ENCODE measurements around the gene TLCD1.

TLCD1 gene

DNA sequence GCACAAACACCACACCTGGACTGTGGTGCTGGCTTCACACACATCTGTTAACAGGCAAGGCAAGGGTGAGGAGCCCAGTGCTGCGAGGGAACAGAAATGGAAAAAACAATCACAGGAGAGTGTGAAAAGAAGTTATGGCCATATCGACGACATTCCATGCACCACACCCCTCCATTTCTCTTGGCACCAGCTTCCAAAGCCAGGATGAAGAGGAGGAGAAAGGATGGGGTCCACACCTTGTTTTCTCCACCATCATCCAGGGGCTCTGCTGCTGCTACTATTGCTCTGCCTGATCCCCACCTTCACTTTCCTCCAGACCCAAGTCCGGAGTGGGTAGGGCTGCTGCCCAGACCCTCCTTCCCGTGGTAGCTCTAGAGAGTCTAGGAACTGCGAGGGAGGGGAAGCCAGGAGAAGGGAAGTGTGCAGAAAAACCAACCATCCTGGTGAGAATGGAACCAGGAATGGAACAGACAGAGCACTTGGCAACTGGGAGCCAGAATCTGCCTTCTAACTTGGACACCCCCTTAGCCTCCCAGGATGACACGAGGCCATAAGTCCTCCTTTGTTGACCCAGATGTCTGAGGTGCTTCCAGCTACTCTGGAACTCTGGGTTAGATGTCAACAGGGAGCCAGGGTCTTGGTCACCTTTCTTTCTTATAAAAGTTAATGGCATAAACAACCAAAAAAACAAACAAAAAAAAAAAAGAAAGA, 13.2 kb downstream of the TLCD1 start:
- DNase-seq (ENCODE audit: low spot score): no peak

DNA sequence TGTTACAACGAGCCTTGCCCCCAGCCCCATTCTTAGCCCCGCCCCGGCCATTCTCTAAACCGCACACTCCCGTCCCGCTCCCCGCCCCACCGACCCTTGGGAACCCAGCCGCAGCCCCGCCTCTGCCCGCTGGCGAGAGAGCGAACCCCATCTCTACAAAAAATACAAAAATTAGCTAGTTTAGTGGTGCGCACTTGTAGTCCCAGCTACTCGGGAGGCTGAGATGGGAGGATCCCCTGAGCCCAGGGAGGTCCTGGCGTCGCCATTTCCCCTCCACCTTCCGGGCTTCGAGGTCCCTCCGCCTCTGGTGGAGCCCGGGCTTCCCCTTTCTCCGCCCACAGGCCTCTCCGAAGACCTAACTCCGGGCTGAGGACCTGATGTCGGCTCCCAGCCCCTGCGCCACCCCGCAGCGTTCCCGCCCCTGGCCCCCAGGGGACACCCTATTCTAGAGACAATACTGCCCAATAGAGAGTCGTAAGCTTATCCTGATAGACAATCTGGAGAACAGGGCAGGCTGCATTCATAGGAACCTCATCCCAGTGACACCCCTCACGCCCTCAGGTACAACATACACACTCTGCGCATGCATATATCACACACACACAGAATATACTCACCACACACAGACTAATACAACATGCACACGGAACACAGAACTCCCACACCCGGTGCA, 13.9 kb downstream of the TLCD1 start:
- no peak for DNase-seq (ENCODE audit: low spot score)

DNA sequence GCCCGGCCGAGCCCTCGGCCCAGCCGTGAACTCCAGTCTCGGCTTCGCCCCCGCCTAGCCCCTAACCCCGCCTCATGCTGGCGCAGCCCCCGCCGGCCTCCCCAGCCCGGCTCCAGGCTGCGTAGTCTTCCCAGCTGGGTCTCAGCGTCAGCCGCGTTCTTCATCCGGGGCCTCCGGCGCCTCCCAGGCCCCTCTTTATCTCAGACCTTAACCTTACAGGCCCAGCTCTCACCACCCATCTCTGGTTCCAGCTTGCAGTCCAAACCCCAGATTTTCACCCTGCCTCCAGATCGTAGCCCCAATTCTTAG, 14.4 kb downstream of the TLCD1 start, which contains the start of gene PROCA1:
Gene PROCA1 (minus strand): TSS at position 166 of the 309 bp plus-strand sequence. CDS start 228 bp downstream, outside the sequence.
- DNase-seq (ENCODE audit: low spot score): no peak

DNA sequence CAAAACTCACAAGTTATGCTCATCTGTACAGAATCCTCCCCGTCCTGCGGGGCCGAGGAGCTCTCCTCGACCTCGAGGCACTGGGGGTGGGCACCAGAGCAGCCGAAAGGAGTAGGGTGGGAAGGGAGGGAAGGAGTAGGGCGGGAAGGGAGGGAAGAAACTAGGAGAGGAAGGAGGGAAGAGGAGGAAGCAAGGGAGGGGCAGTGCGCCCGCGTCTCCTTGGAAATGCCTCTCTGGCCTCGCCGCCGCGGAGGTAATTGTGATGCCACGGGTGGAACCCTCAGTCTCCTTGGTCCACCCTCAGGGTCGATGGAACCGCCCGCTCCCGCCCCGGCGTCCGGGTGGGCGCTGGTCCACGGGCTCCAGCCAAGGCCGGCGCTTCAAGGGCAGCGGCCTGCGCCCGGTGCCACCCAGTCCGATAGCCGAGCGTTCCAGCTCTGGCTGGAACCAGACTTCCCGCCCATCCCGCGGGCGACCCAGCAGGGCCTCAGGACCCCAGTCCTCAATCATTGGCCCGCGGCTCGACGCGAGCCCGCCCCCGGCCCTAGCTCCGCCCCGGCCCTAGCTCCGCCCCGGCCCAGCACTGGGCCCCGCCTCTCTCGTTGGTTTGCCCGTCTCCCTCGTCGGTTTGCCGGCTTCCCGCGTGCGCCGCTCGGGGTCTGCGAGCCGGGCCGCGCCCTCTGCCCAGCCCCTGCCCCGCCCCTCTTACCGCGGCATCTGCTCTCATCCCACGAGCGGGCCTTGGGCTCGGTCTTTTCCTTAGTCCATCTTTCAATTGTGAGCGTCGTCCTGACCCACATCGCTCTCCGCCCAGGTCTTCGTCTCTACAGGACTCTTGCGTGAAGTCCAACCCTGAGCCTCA, 14.9 kb downstream of the TLCD1 start:
- DNase-seq (ENCODE audit: low spot score): peak; percentile 90

DNA sequence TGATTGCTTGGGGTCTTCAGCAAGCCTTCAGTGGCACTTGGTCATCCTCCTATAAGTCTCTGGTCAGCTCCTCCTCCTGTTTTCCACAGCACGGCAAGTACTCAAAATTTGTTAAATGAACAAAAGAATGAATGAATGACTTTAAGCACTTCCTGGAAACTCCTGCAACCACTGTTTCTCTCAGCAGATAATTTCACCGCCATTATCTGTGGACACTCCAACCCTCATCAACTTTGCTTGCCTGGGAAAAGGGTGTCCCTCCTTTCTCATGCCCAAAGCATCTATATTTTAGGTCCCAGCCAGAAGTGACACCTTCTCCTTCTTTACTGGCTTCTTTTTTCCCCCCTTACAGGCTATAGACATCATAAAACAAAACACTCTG, 18.7 kb downstream of the TLCD1 start:
- no peak for DNase-seq (ENCODE audit: low spot score)

DNA sequence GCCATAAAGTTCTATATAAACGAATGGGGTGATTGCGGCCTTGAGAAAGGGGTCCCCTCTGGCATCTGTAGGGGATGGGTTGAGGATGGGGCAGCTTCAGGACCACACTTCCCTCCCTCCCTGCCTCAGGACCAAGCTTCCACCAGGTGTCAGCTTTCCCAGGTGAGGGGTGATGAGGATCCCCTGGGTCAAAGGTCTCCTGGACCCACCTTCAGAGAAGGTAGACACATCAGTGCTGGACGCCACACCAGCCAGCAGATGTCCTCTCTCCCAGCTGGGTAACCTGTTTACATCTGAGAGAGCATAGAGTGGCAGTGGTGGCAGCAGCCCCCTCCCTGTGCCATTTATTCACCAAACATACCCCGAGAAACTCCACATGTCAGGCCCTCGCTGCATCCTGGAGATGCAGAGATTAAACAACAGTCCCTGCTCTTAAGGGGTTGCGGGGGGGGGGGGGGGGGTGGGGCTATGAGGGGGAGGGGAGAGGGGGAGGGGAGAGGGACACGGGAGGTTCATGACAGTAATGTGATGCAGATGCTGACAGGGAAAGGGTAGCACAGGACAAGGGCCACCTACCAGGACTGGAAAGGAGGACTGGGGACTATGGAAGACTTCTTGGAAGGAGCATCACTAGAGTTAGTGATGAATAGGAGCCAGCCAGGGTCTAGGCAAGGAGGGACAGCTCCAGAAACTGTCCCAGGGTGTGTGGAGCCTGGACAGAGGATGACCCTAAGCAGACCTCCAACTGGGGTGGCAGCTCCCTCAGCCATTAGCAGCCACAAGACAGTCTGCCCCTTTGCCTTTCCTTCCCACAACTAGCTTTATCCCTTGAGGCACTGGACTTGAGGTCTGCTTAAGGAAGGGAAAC, 19.3 kb downstream of the TLCD1 start:
- DNase-seq (ENCODE audit: low spot score): no peak

DNA sequence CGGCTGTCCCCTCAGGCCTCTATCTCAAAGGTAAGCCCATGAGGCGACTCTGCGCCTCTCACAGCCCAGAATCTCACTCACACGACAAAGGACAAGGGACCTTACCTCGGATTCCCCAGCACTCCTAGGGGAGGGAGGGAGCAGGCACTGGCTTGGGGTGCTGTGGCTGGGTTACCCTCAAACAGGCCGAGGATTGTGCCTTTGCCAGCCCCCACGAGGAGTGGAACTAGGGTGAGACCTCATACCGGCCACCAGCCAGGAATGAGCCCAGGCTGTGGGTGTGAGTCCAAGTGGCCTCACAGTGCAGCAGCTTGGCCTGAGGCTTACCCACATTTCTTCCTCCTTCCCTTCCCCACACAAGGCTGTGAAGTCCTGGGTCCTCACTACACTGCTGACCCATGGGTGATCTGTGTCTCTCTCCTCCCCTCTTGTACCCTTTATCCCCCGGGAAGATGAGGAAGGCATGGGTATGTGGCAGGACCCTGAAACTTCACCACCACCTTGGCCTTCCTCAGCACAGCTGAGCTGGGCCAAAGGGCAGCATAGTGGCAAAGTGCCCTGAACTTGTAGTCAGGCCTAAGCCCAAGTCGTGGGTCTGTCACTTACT, 20.2 kb downstream of the TLCD1 start:
- no peak for DNase-seq (ENCODE audit: low spot score)

DNA sequence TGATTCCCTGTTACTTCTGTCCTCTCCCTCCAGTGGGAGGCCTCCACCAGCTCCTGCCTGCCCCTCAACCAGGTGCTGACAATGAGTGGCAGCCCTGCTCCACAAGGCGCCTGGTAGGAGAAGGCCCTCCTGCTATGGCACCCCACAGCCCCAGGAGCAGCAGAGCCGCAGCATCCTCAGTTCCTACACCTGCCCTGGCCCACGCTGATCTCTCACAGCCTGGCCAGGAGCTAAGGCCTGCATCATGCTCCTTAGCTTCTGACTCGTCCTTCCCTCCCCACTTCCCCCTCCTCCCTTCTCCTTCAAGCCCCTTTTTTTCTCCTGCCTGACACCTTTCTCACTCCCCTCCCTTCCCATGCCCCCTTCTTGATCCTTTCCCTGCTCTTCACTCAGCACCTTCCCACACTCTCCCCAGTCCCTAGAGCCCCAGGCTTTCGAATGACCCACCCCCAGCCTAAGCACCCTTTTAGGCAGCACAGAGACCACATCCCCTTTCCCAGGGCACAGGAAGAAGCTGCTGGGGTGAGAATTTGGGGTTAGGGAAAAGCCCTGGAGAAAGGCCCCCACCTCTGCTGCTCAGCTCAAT, 20.9 kb downstream of the TLCD1 start:
- no peak for DNase-seq (ENCODE audit: low spot score)

DNA sequence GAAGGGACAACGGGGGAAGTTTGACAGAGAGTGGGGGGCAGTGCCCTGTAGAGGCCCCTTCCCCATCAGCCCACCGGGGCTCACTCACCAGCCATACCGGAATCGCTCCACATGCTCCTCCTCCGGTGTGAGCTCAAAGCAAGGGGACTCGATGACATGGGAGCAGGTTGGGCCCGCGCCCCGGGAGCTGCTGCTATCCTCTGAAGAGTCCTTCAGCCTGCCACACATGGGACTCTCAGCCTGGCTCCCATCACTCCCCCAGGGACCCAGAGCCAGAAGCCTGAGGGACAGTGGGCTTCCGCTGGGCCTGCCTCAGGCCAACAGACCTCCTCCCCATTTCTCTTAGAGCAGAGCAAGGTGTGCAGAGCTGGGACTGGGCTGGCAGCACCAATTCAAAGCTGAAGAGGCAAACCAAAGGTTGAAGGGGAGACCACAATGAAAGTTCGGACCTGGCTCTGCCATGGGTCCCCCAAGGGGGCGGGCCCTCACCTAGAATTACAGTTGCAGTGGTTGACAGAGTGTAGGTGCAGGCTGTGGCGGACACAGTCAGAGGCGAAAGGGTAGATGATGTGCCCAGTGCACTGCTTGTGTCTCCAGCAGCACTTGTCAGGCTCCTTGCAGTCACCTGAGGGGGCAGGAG, 21.7 kb downstream of the TLCD1 start:
- no peak for DNase-seq (ENCODE audit: low spot score)

DNA sequence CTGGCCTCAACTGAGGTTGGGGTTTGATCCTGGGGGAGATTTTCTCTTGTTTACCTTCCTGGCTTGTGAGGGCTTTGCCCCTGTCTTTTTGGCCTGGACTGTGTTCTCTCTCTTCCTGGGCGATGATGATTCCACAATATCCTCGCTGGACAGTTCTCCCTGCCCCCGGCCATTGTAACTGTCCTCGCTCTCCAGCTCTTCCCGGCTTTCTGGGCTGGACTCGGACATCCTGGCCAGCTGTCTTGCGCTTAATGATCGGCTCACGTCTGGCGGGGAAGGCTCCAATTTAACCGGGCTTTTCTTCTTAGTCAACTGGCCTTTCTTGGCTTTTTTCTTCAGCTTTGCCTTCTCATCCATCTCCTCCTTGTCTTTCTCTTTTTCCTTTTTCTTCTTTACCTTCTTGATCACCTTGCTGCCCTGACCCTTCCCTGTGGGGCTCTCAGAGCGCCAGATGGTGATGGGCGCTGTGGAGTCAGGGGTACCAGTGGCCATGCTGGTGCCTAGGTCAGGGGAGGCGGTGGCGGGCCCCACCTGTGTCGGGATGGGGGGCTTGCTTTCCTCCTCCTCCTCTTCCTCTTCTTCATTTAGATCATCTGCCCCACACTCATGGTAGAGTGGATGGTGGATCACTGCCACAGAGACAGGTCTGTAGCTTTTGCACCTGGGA, 22.3 kb downstream of the TLCD1 start:
- DNase-seq (ENCODE audit: low spot score): no peak

DNA sequence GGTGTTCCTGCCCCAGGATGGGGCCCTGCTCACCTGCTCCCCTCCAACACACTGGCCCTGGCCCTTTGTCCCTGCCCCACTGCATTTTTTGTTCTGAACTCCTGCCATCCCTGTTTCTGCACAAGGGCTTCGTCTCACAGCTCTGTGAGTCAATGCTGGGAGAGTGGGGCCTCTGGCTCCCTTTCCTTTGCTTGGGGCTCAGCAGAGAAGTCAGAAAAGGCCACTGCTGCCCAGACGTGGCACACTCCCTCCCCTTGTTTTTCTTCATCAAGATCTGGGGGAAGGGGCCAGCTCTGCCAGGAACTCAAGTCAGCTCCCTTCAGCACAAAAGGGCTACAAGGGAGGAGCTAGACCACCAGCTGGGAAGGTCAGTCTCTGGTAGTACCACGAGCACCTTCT, 23.3 kb downstream of the TLCD1 start:
- no peak for DNase-seq (ENCODE audit: low spot score)

DNA sequence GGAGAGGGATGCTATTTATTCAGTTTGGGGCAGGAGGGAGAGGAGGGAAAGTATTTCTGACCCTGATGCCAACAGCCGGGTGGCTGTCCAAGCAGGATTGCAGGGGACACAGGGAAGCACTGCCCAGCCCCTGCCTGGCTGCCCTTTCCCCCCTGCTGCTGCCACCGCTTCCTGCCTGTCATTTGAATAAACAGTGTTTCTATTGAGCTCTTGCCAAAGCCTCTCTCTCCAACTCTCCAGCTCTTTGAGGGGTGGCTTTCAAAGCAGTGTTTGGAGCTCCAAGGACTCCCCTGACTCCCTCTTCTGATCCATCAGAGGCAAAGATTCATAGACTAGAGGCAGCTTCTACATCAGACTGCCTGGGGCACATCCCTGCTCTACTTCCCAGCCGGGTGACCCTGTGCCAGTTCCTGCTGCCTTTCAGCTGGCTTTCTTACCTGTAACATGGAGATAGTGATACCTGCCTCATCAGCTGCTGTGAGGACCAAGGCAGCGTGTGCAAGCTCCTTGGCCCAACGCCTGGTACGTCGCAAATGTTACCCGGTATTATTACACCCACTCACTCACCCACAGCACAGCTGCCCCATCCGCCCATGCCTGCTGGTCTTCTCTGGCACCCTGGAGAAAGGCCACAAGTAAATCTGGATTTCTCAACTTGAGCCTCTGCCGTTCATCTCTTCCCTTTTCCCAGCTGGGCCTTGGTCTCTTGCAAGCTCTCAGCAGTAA, 23.8 kb downstream of the TLCD1 start:
- no peak for DNase-seq (ENCODE audit: low spot score)

DNA sequence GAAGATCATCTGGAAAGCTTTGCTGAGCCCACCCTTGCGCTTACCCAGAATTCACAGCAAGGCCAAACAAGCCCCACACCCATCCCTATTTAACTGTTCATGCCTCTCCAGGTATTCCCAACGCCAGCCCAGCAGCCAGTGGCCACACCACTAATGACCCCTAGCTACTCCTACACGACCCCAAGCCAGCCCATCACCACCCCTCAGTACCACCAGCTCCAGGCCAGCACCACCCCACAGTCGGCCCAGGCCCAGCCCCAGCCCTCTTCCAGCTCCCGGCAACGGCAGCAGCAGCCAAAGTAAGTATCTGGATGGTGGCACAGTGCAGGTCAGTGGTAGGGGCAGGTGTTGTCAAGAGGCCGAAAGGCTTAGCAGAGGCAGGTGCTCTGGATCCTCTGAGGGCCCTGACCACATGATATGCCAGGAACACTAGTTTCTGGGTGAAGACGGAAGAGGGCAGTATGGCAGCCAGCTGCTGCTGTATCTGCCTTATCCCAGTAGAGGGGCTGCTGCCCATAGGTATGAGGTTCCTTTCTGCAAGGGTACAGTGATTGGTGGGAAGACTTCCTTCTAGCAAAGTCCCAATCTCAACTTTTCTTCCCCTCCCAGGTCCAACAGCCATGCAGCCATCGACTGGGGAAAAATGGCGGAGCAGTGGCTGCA, 25.1 kb downstream of the TLCD1 start:
- no peak for DNase-seq (ENCODE audit: low spot score)

DNA sequence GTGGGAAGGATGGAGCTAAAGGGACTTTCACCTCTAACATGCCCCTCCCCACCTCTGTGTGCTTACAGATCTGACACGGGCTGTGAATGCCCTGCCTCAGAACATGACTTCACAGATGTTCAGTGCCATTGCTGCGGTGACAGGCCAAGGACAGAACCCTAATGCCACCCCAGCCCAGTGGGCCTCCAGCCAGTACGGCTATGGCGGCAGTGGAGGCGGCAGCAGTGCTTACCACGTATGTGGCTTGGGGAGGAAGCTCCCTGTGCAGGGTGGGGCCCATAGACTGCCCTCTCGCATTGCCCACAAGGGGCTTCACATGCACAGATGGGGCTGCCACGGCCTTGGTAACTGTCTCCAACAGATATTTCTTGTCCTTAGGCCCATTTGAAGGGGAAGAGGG, 25.8 kb downstream of the TLCD1 start:
- DNase-seq (ENCODE audit: low spot score): no peak

DNA sequence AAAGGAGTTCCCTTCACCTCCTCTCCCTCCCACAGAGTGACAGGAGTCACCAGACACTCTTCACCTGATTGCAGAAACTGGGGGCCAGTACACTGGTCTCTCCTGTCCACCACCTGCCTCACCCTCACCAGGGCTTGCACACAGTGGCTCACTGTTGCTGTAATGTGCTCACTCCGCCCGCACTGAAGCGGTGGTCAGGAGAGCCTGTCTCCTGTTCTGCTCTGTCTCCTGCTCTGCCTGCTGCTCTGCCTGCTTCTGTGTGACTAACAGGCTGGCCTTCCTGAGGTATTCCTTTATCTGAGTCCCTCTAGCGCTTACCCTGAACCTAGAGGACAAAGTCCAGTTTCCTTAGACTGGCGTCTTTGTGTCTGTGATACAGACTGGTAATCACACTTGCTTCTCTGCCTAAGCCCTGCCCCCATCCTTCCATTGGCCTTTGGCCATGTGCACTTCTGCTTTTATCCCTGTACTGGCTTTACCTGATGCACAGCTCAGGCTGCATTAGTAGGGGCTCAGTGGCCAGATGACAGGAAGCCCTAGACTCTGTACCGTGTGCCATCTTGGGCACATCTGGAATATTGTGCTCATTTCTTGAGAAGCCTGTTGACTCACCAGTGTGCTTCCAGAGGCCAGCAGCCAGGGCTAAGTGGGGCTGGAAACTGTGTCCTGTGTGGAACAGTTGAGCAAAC, 27.6 kb downstream of the TLCD1 start:
- peak; percentile 92 for DNase-seq (ENCODE audit: low spot score)

DNA sequence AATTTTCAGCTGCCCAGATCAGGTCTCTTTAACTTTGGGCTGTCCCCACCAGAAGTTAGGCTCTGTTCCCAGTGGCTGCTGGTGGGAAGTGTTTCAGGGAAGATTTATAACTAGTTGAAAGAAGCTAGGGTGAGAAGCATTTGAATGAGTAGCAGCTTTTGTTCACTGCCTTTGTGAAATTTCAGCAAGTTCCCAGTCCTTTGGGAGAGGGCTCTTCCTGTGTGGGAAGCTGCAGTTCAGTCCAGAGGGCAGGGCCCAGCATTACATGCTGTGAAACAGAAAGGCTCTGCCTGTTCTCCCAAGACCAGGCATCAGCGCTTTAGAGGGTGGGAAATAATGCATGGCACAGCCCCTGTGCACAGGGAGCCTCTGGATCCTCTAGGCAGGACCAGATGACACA, 32.2 kb downstream of the TLCD1 start:
- DNase-seq (ENCODE audit: low spot score): no peak

DNA sequence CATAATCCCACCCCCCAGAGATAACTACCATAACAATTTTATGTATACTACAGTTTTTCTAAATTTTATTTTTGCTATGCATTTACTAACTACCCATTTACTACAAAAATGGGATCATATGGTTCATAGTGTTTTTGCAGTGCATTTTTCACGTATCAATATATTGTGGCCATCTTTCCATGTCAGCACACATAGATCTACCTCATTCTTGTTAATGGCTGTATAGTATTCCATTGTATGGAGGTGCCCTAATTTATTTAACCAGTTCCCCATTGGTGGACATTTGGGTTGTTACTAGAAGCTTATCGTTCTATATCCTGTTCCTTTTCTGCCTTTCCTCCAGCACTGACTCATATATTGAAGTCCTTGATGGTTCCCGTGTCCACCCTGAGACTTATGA, 37.0 kb downstream of the TLCD1 start:
- no peak for DNase-seq (ENCODE audit: low spot score)

DNA sequence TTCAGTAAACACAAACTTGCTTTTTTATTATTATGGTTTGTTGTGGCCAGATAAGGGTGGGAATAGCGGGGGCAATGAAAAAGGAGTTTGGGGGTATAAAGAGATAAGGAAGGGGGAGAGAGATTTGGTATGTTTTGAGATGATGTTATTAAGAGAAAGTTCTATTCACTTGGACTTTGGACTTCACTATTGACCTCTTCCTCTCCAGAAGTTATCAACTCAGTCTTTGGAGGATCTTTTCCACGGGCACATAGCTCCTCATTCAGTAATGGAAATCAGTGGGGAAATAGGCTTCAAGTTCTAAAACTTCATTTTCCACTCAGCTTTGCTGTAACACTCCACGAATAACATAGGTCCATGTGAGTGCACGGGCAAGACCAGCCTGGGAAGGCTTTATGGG, 37.6 kb downstream of the TLCD1 start:
- DNase-seq (ENCODE audit: low spot score): no peak
